Effector memory CD4-positive, alpha-beta T cell (primary cell): Measurements from ENCODE around the gene HMCN1.

Source experiments
- DNase-seq, 3 donors: peaks; one replicate each; pipeline ENCODE4 v3.0.0-alpha.2; 2020
- H3K27ac ChIP-seq: 2 replicates; pipeline ENCODE4 v1.7.0; 2013; ENCODE audit warnings: mild to moderate bottlenecking, low read length, moderate library complexity; ENCODE audit not compliant: insufficient read depth, poor library complexity, severe bottlenecking
- H3K27me3 ChIP-seq: replicated peaks from 2 replicates; pipeline ENCODE4 v1.7.0; 2013; ENCODE audit warnings: mild to moderate bottlenecking, low read length; ENCODE audit not compliant: insufficient read depth, control insufficient read depth, poor library complexity, severe bottlenecking
- H3K36me3 ChIP-seq: 2 replicates; pipeline ENCODE4 v1.7.0; 2013; ENCODE audit warnings: mild to moderate bottlenecking, low read length, moderate library complexity; ENCODE audit not compliant: control insufficient read depth, insufficient read depth
- H3K4me1 ChIP-seq: 2 replicates; pipeline ENCODE4 v1.7.0; 2013; ENCODE audit warnings: low read length, mild to moderate bottlenecking; ENCODE audit not compliant: control insufficient read depth, insufficient read depth, poor library complexity, severe bottlenecking
- H3K4me3 ChIP-seq: 2 replicates; pipeline ENCODE4 v1.7.0; 2013; ENCODE audit warnings: low read length, low read depth, mild to moderate bottlenecking; ENCODE audit not compliant: insufficient read depth, poor library complexity, severe bottlenecking
- H3K9me3 ChIP-seq: 2 replicates; pipeline ENCODE4 v1.7.0; 2013; ENCODE audit warnings: mild to moderate bottlenecking, low read length, moderate library complexity; ENCODE audit not compliant: control insufficient read depth

The HMCN1 gene

GRCh38 chr1:185735701-185736064 is 1.5 kb downstream of the HMCN1 start:
- Histone ChIP-seq H3K27me3 (peaks cover 26% of the 10 kb centered on the region), H3K27ac (no peak overlapping the region), H3K4me3 (no peak overlapping the region), H3K9me3 (no peaks in the 10 kb centered on the region), H3K4me1 (peaks cover 7% of the 10 kb centered on the region), H3K36me3 (no peaks in the 10 kb centered on the region)
- no peak for DNase-seq

GRCh38 chr1:185739967-185740366 is 5.8 kb downstream of the HMCN1 start:
- Histone ChIP-seq H3K4me1 (no peaks in the 10 kb centered on the region), H3K27me3 (peaks cover 12% of the 10 kb centered on the region), H3K27ac (no peak overlapping the region), H3K9me3 (no peaks in the 10 kb centered on the region), H3K36me3 (no peaks in the 10 kb centered on the region), H3K4me3 (no peak overlapping the region)
- no peak for DNase-seq

- Histone ChIP-seq H3K27ac (no peak overlapping the region), H3K9me3 (no peaks in the 10 kb centered on the region), H3K4me3 (no peak overlapping the region), H3K27me3 (peaks cover 3% of the 10 kb centered on the region), H3K36me3 (no peaks in the 10 kb centered on the region), H3K4me1 (no peaks in the 10 kb centered on the region)
- DNase-seq: no peak
These were observed 7.4 kb downstream of the HMCN1 start for GRCh38 chr1:185741551-185741950.

GRCh38 chr1:185742403-185742802 is 8.2 kb downstream of the HMCN1 start:
- Histone ChIP-seq H3K27ac (no peak overlapping the region), H3K9me3 (no peaks in the 10 kb centered on the region), H3K4me3 (no peak overlapping the region), H3K36me3 (no peaks in the 10 kb centered on the region), H3K27me3 (peaks cover 3% of the 10 kb centered on the region), H3K4me1 (no peaks in the 10 kb centered on the region)
- DNase-seq: no peak

GRCh38 chr1:185745165-185745564 is 11.0 kb downstream of the HMCN1 start:
- H3K4me3 ChIP-seq: no peak overlapping the region

GRCh38 chr1:185759061-185759460 is 24.9 kb downstream of the HMCN1 start:
- no peak overlapping the region for H3K4me3 ChIP-seq
- H3K36me3 ChIP-seq: no peaks in the 10 kb centered on the region
- H3K9me3 ChIP-seq: no peaks in the 10 kb centered on the region
- H3K27ac ChIP-seq: no peak overlapping the region
- H3K4me1 ChIP-seq: no peaks in the 10 kb centered on the region
- no peaks in the 10 kb centered on the region for H3K27me3 ChIP-seq
- no peak for DNase-seq

More at GRCh38 chr1:185745165-185745564, 11.0 kb downstream of the HMCN1 start:
- no peaks in the 10 kb centered on the region for H3K27me3 ChIP-seq
- no peaks in the 10 kb centered on the region for H3K4me1 ChIP-seq
- H3K27ac ChIP-seq: no peak overlapping the region
- H3K36me3 ChIP-seq: no peaks in the 10 kb centered on the region
- H3K9me3 ChIP-seq: no peaks in the 10 kb centered on the region
- DNase-seq: no peak

GRCh38 chr1:185761841-185762240 is 27.6 kb downstream of the HMCN1 start:
- Histone ChIP-seq H3K9me3 (no peaks in the 10 kb centered on the region), H3K36me3 (no peaks in the 10 kb centered on the region), H3K4me3 (no peak overlapping the region), H3K27me3 (no peaks in the 10 kb centered on the region), H3K27ac (no peak overlapping the region), H3K4me1 (no peaks in the 10 kb centered on the region)
- DNase-seq: no peak

- H3K4me3 ChIP-seq: no peak overlapping the region
- DNase-seq: no peak
- no peaks in the 10 kb centered on the region for H3K4me1 ChIP-seq
- no peaks in the 10 kb centered on the region for H3K27me3 ChIP-seq
- no peaks in the 10 kb centered on the region for H3K36me3 ChIP-seq
- H3K9me3 ChIP-seq: no peaks in the 10 kb centered on the region
- H3K27ac ChIP-seq: no peak overlapping the region
These were observed 33.4 kb downstream of the HMCN1 start for GRCh38 chr1:185767508-185768120.

- Histone ChIP-seq H3K27me3 (no peaks in the 10 kb centered on the region), H3K4me1 (no peaks in the 10 kb centered on the region), H3K36me3 (no peaks in the 10 kb centered on the region), H3K4me3 (no peak overlapping the region), H3K27ac (no peak overlapping the region), H3K9me3 (no peaks in the 10 kb centered on the region)
- no peak for DNase-seq
These were observed 34.2 kb downstream of the HMCN1 start for GRCh38 chr1:185768371-185768770.

- no peak overlapping the region for H3K4me3 ChIP-seq
These were observed 34.9 kb downstream of the HMCN1 start for GRCh38 chr1:185769136-185769535.

More at GRCh38 chr1:185769136-185769535, 34.9 kb downstream of the HMCN1 start:
- Histone ChIP-seq H3K4me1 (no peaks in the 10 kb centered on the region), H3K36me3 (no peaks in the 10 kb centered on the region), H3K9me3 (no peaks in the 10 kb centered on the region), H3K27me3 (no peaks in the 10 kb centered on the region), H3K27ac (no peak overlapping the region)
- no peak for DNase-seq
